GM12872 (cell line): ENCODE results near the gene PCDH10.

Experiments
- TF ChIP-seq, protein P1 (sequence below): IDR thresholded peaks from 3 replicates; pipeline ENCODE4 v1.5.1; 2011; ENCODE audit warnings: low read depth, mild to moderate bottlenecking, low read length, moderate library complexity; ENCODE audit not compliant: insufficient read depth

PCDH10 gene, protein sequence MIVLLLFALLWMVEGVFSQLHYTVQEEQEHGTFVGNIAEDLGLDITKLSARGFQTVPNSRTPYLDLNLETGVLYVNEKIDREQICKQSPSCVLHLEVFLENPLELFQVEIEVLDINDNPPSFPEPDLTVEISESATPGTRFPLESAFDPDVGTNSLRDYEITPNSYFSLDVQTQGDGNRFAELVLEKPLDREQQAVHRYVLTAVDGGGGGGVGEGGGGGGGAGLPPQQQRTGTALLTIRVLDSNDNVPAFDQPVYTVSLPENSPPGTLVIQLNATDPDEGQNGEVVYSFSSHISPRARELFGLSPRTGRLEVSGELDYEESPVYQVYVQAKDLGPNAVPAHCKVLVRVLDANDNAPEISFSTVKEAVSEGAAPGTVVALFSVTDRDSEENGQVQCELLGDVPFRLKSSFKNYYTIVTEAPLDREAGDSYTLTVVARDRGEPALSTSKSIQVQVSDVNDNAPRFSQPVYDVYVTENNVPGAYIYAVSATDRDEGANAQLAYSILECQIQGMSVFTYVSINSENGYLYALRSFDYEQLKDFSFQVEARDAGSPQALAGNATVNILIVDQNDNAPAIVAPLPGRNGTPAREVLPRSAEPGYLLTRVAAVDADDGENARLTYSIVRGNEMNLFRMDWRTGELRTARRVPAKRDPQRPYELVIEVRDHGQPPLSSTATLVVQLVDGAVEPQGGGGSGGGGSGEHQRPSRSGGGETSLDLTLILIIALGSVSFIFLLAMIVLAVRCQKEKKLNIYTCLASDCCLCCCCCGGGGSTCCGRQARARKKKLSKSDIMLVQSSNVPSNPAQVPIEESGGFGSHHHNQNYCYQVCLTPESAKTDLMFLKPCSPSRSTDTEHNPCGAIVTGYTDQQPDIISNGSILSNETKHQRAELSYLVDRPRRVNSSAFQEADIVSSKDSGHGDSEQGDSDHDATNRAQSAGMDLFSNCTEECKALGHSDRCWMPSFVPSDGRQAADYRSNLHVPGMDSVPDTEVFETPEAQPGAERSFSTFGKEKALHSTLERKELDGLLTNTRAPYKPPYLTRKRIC

GRCh38 chr4:133148690-133149363, at the start of gene PCDH10:
PCDH10 (plus strand) TSS chr4:133149294; CDS start chr4:133150141, 847 bp downstream.
- TF ChIP-seq, protein P1, sequence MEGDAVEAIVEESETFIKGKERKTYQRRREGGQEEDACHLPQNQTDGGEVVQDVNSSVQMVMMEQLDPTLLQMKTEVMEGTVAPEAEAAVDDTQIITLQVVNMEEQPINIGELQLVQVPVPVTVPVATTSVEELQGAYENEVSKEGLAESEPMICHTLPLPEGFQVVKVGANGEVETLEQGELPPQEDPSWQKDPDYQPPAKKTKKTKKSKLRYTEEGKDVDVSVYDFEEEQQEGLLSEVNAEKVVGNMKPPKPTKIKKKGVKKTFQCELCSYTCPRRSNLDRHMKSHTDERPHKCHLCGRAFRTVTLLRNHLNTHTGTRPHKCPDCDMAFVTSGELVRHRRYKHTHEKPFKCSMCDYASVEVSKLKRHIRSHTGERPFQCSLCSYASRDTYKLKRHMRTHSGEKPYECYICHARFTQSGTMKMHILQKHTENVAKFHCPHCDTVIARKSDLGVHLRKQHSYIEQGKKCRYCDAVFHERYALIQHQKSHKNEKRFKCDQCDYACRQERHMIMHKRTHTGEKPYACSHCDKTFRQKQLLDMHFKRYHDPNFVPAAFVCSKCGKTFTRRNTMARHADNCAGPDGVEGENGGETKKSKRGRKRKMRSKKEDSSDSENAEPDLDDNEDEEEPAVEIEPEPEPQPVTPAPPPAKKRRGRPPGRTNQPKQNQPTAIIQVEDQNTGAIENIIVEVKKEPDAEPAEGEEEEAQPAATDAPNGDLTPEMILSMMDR, result no peak

GRCh38 chr4:133102043-133102442, 47.1 kb upstream of the PCDH10 start:
- TF ChIP-seq, protein P1, result no peak

DNA sequence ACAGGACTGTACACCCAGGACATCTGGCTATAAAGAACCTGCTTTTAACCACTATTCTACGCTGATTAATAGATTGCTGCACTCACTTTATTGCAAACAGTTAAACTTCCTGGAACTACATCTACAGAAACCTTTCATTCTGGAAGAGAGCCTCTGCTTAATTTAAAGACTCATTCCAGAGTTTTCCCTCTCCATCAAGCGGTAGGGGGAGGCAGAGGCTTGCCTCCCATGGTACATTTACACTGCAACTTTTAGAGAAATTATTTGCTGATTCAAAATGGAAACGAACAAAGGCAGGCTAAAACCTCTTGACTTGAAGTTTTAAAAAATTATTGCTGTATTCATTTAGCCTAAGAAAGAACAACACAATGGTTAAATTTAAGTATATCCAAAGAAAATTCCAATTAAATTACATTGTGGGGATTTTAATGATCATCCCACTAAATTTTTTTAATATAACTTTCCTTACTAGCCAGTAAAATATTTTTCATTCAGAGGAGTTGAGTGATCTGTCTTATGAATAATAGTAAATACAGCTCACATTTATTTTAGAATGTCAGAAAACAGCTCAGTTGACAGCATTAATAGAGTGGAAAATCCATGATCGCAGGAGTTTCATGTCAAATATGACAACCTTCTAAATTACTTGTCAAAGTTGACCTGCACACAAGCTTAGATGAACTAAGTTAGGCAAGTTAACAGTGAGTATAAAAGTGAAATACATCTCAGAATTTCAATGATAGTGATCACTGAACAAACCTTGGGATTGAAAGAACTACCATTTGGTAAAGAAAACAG, 46.3 kb upstream of the PCDH10 start:
- TF ChIP-seq, protein P1, result no peak

GRCh38 chr4:133112641-133113040, 36.5 kb upstream of the PCDH10 start:
- TF ChIP-seq, protein P1, result no peak

- TF ChIP-seq, protein P1, result no peak
Observed at GRCh38 chr4:133124746-133125145, 24.3 kb upstream of the PCDH10 start.

- TF ChIP-seq, protein P1, result no peak
Observed at GRCh38 chr4:133127500-133127899, 21.6 kb upstream of the PCDH10 start.
